Osteoblast (primary cell): ENCODE data around the gene CELF1. TPM values are rescaled to one million over a fixed set of nuclear protein-coding genes. Genes with fewer than 3 reads are reported as not detected.

Experiments
- DNase-seq: peaks from one replicate; pipeline ENCODE4 v3.0.0; 2011; ENCODE audit warnings: low spot score, mixed read lengths; ENCODE audit not compliant: insufficient read length; ENCODE audit errors: missing footprints
- H2AFZ ChIP-seq: 2 replicates; pipeline ENCODE4 v1.6.0; 2011; ENCODE audit warnings: mild to moderate bottlenecking, low read length
- H3K27ac ChIP-seq: 2 replicates; pipeline ENCODE4 v1.5.1; 2011; ENCODE audit warnings: mild to moderate bottlenecking, low read depth, low read length, moderate library complexity
- H3K27me3 ChIP-seq: 2 replicates; pipeline ENCODE4 v1.6.0; 2012; ENCODE audit warnings: mild to moderate bottlenecking, control low read depth, inconsistent platforms, low read length, moderate library complexity; ENCODE audit not compliant: insufficient read depth
- H3K36me3 ChIP-seq: 2 replicates; pipeline ENCODE4 v1.5.1; 2011; ENCODE audit warnings: mild to moderate bottlenecking, low read length, control low read depth, moderate library complexity; ENCODE audit not compliant: insufficient read depth
- H3K4me1 ChIP-seq: 2 replicates; pipeline ENCODE4 v1.5.1; 2011; ENCODE audit warnings: mild to moderate bottlenecking, low read length, control low read depth, moderate library complexity; ENCODE audit not compliant: insufficient read depth
- H3K4me2 ChIP-seq: 2 replicates; pipeline ENCODE4 v1.6.0; 2011; ENCODE audit warnings: mild to moderate bottlenecking, low read length; ENCODE audit not compliant: insufficient read depth
- H3K4me3 ChIP-seq: fragments of 200-600 bp; sonication (generic); 3 replicates; pipeline ENCODE4 v1.5.1; 2012; ENCODE audit warnings: mild to moderate bottlenecking, low read length, inconsistent platforms; ENCODE audit not compliant: insufficient read depth
- H3K79me2 ChIP-seq: 2 replicates; pipeline ENCODE4 v1.6.0; 2012; ENCODE audit warnings: mild to moderate bottlenecking, low read length, control low read depth, inconsistent platforms; ENCODE audit not compliant: insufficient read depth
- H3K9me3 ChIP-seq: 2 replicates; pipeline ENCODE4 v1.5.1; 2011; ENCODE audit warnings: low read depth, low read length, control low read depth
- H4K20me1 ChIP-seq: 2 replicates; pipeline ENCODE4 v1.6.0; 2012; ENCODE audit warnings: mild to moderate bottlenecking, low read length, control low read depth; ENCODE audit not compliant: insufficient read depth
- small RNA-seq: library from RNA; depleted of rRNA; stranded (forward); fragments of <200 nt; gene quantifications from one replicate; pipeline ENCODE3, GENCODE V24; 2012
- total RNA-seq: library from RNA; depleted of rRNA; stranded (reverse); fragments of >200 nt; gene quantifications from 2 replicates; pipeline ENCODE4 v1.2.3, GENCODE V29; 2012
- TF ChIP-seq, protein P1 (sequence below): IDR thresholded peaks from 2 replicates; pipeline ENCODE4 v1.5.1; 2011; ENCODE audit warnings: mild to moderate bottlenecking, low read depth, low read length, moderate library complexity; ENCODE audit errors: extremely low read depth

The CELF1 gene
- total RNA-seq, 1 donor, result 148 TPM

DNA sequence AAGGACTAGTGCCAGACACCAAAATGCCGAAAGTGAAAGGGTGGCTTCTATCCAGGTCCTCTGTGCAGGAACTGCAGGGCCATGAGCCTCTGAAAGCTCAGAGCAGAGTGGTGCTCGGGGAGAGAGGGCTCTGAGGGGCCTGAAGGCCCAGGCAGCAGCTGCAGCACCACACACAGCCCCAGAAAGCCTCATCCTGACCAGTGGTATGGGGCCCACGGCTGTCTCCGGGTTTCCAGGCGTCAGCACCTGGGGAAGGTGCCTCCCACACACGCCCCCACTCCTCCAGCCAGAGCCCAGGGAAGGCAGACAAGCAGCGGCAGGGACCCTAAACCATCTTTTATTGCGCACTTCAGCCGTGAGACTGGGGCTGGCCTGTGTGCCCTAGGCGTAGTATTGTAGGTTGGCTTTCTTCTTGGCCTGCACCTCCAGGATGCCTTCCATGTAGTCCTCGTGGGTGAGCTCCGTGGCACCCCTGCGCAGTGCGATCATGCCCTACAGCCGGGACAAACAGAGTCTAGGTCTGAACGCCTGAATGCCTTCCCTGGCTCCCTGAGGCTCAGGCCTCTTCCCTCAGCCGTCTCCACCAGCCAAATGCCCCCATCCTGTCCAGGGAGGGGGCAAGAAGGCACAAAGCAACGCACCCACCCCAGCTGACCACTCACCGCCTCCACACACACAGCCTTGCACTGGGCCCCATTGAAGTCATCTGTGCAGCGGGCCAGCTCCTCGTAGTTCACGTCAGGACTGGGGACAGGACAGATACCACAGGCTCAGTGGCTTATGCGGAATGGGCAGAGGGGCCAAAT lies 134.3 kb downstream of the CELF1 start:
- TF ChIP-seq, protein P1, sequence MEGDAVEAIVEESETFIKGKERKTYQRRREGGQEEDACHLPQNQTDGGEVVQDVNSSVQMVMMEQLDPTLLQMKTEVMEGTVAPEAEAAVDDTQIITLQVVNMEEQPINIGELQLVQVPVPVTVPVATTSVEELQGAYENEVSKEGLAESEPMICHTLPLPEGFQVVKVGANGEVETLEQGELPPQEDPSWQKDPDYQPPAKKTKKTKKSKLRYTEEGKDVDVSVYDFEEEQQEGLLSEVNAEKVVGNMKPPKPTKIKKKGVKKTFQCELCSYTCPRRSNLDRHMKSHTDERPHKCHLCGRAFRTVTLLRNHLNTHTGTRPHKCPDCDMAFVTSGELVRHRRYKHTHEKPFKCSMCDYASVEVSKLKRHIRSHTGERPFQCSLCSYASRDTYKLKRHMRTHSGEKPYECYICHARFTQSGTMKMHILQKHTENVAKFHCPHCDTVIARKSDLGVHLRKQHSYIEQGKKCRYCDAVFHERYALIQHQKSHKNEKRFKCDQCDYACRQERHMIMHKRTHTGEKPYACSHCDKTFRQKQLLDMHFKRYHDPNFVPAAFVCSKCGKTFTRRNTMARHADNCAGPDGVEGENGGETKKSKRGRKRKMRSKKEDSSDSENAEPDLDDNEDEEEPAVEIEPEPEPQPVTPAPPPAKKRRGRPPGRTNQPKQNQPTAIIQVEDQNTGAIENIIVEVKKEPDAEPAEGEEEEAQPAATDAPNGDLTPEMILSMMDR, result no peak
- H3K36me3 ChIP-seq, result peaks cover 75% of the 10 kb centered on the region
- H3K27me3 ChIP-seq, result no peaks in the 10 kb centered on the region
- no peak overlapping the region for H3K4me3 ChIP-seq
- peaks cover 10% of the 10 kb centered on the region for H4K20me1 ChIP-seq
- H2AFZ ChIP-seq, result no peak overlapping the region
- DNase-seq, result peak; percentile 85
- H3K27ac ChIP-seq, result peak overlapping the region; percentile 33
- H3K4me2 ChIP-seq, result no peak overlapping the region
- no peaks in the 10 kb centered on the region for H3K9me3 ChIP-seq
- peaks cover 3% of the 10 kb centered on the region for H3K79me2 ChIP-seq
- H3K4me1 ChIP-seq, result peaks cover 27% of the 10 kb centered on the region

DNA sequence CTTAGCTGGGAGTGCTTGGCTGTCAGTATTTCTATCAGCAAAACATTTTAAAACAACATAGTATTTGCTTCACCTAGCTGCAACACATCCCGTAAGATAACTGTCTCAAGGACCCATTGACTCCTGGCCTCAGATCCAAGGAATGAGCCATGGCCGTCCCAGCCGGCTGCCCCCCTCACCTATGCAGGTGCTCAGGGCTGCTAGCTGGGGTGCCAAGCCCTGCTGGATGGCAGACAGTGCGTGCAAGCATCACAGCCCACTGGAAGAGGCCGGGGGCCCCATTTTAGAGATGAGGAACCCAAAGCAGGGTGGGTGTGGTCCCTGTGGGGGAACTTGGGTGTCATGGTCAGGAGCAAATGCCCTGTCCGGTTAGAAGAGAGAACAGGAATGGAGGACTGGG lies 135.2 kb downstream of the CELF1 start:
- H3K36me3 ChIP-seq, result peaks cover 71% of the 10 kb centered on the region
- H3K27ac ChIP-seq, result no peak overlapping the region
- TF ChIP-seq, protein P1, result no peak

DNA sequence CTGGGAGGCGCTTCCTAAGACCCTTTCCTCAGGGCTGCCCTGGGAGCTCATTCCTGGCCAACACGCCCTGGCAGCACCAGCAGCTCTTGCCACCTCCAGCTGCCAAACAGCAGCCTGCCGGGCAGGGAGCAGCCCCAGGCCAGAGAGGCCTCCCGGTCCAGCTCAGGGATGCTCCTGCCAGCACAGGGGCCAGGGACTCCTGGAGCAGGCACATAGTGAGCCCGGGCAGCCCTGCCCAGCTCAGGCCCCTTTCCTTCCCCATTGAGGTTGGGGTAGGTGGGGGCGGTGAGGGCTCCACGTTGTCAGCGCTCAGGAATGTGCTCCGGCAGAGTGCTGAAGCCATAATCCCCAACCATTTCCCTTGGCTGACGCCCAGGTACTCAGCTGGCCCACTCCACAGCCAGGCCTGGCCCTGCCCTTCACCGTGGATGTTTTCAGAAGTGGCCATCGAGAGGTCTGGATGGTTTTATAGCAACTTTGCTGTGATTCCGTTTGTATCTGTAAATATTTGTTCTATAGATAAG lies 136.9 kb downstream of the CELF1 start:
- Histone ChIP-seq H3K9me3 (no peaks in the 10 kb centered on the region), H3K4me1 (peaks cover 33% of the 10 kb centered on the region), H3K4me3 (no peak overlapping the region), H2AFZ (no peak overlapping the region), H4K20me1 (peaks cover 19% of the 10 kb centered on the region), H3K36me3 (peaks cover 69% of the 10 kb centered on the region), H3K4me2 (no peak overlapping the region), H3K27me3 (no peaks in the 10 kb centered on the region), H3K79me2 (peaks cover 16% of the 10 kb centered on the region), H3K27ac (peak overlapping the region; percentile 72)
- peak; percentile 98 for DNase-seq
- TF ChIP-seq, protein P1, result no peak

More for the DNA sequence above, 135.2 kb downstream of the CELF1 start:
- H3K27me3 ChIP-seq, result no peaks in the 10 kb centered on the region
- peaks cover 12% of the 10 kb centered on the region for H4K20me1 ChIP-seq
- no peaks in the 10 kb centered on the region for H3K9me3 ChIP-seq
- DNase-seq, result no peak
- H2AFZ ChIP-seq, result no peak overlapping the region
- peaks cover 3% of the 10 kb centered on the region for H3K79me2 ChIP-seq
- H3K4me3 ChIP-seq, result no peak overlapping the region
- peaks cover 31% of the 10 kb centered on the region for H3K4me1 ChIP-seq
- no peak overlapping the region for H3K4me2 ChIP-seq

Small RNA genes lying within 50 kb of the gene (small RNA-seq; reads per million reads assigned to genes)
- not detected for gene RN7SL652P
- gene RNU5E-10P, result not detected

Other genes starting within 250 kb of the CELF1 start
- gene MYBPC3, start 200.4 kb downstream of the CELF1 start, total RNA-seq, result not detected in 2 replicates
- not detected in 2 replicates for gene SPI1, start 174.6 kb downstream of the CELF1 start, total RNA-seq
- 52.5 and 78.9 TPM in 2 replicates for gene SLC39A13, start 144.5 kb downstream of the CELF1 start, total RNA-seq
- 121 and 124 TPM in 2 replicates for gene PSMC3, start 126.7 kb downstream of the CELF1 start, total RNA-seq
- 0.29 and 0.36 TPM in 2 replicates for gene RAPSN, start 104.0 kb downstream of the CELF1 start, total RNA-seq
- 67.5 and 80.7 TPM in 2 replicates for gene PTPMT1, start 12.5 kb upstream of the CELF1 start, total RNA-seq
- 26.8 and 28.3 TPM in 2 replicates for gene KBTBD4, start 25.8 kb upstream of the CELF1 start, total RNA-seq
- 55.0 and 56.9 TPM in 2 replicates for gene NDUFS3, start 25.9 kb upstream of the CELF1 start, total RNA-seq
- gene FAM180B, start 33.5 kb upstream of the CELF1 start, total RNA-seq, result not detected in 2 replicates
- gene C1QTNF4, start 41.3 kb upstream of the CELF1 start, total RNA-seq, result 0.36 TPM in 1 of 2 replicates, not detected in the other
- 69.5 and 74.9 TPM in 2 replicates for gene MTCH2, start 89.4 kb upstream of the CELF1 start, total RNA-seq
- 2.2 and 2.4 TPM in 2 replicates for gene AGBL2, start 162.2 kb upstream of the CELF1 start, total RNA-seq
- gene FNBP4, start 214.2 kb upstream of the CELF1 start, total RNA-seq, result 126 and 130 TPM in 2 replicates